RWPE2 (cell line): ENCODE results near the gene ARHGEF28.

ENCODE experiments used
- ATAC-seq: fragments of 200-7000 bp; cut with Tn5 transposase; 3 replicates; pipeline ENCODE4 v1.9.1; 2021; ENCODE audit warnings: low read depth
- DNase-seq: peaks from one replicate; pipeline ENCODE4 v3.0.0-alpha.2; 2020; ENCODE audit warnings: low spot score
- H3K27ac ChIP-seq: fragments of 450-650 bp; 2 replicates; pipeline ENCODE4 v1.5.1; 2017; ENCODE audit warnings: mild to moderate bottlenecking; ENCODE audit not compliant: poor library complexity, severe bottlenecking
- H3K27me3 ChIP-seq: fragments of 250-450 bp; sonication (Bioruptor Pico); 2 replicates; pipeline ENCODE4 v1.5.1; 2021; ENCODE audit warnings: mild to moderate bottlenecking, moderate library complexity; ENCODE audit not compliant: insufficient read depth, poor library complexity, severe bottlenecking
- H3K36me3 ChIP-seq: fragments of 250-450 bp; sonication (Bioruptor Pico); 2 replicates; pipeline ENCODE4 v1.5.1; 2020; ENCODE audit warnings: low read depth, mild to moderate bottlenecking, moderate library complexity
- H3K4me1 ChIP-seq: fragments of 250-450 bp; sonication (Bioruptor Pico); 2 replicates; pipeline ENCODE4 v1.5.1; 2021; ENCODE audit warnings: mild to moderate bottlenecking, moderate library complexity; ENCODE audit not compliant: insufficient read depth, poor library complexity, severe bottlenecking
- H3K4me3 ChIP-seq: fragments of 250-450 bp; sonication (Bioruptor Pico); 2 replicates; pipeline ENCODE4 v1.5.1; 2021; ENCODE audit warnings: mild to moderate bottlenecking, moderate library complexity; ENCODE audit not compliant: severe bottlenecking
- H3K9me3 ChIP-seq: fragments of 250-450 bp; sonication (Bioruptor Pico); 2 replicates; pipeline ENCODE4 v1.5.1; 2021; ENCODE audit warnings: mild to moderate bottlenecking, moderate library complexity; ENCODE audit not compliant: severe bottlenecking
- CTCF ChIP-seq: fragments of 450-650 bp; IDR thresholded peaks from one replicate; pipeline ENCODE4 v1.5.1; 2017; ENCODE audit warnings: mild to moderate bottlenecking, moderate library complexity; ENCODE audit not compliant: poor library complexity, severe bottlenecking

The ARHGEF28 gene

GRCh38 chr5:73796164-73797131, 170.5 kb downstream of the ARHGEF28 start:
- H3K27ac ChIP-seq, result peak overlapping the region; percentile 87
- ATAC-seq, result peak; percentile 86
- H3K27me3 ChIP-seq, result no peaks in the 10 kb centered on the region
- no peak for TF ChIP-seq CTCF
- H3K9me3 ChIP-seq, result no peaks in the 10 kb centered on the region
- H3K4me1 ChIP-seq, result peaks cover 21% of the 10 kb centered on the region
- no peak overlapping the region for H3K4me3 ChIP-seq
- H3K36me3 ChIP-seq, result peaks cover 69% of the 10 kb centered on the region
- DNase-seq, result no peak

- Histone ChIP-seq H3K9me3 (no peaks in the 10 kb centered on the region), H3K27ac (peak overlapping the region; percentile 87), H3K4me3 (no peak overlapping the region), H3K36me3 (peaks cover 73% of the 10 kb centered on the region), H3K4me1 (peaks cover 21% of the 10 kb centered on the region), H3K27me3 (no peaks in the 10 kb centered on the region)
- DNase-seq (no peak), ATAC-seq (no peak)
- TF ChIP-seq CTCF, result no peak
Measured at GRCh38 chr5:73797132-73797510, 171.1 kb downstream of the ARHGEF28 start.

GRCh38 chr5:73799401-73799972, 173.5 kb downstream of the ARHGEF28 start:
- DNase-seq, result no peak
- no peaks in the 10 kb centered on the region for H3K9me3 ChIP-seq
- no peak for ATAC-seq
- peaks cover 18% of the 10 kb centered on the region for H3K4me1 ChIP-seq
- H3K27ac ChIP-seq, result no peak overlapping the region
- H3K4me3 ChIP-seq, result no peak overlapping the region
- TF ChIP-seq CTCF, result no peak
- H3K27me3 ChIP-seq, result no peaks in the 10 kb centered on the region
- peaks cover 82% of the 10 kb centered on the region for H3K36me3 ChIP-seq

- Histone ChIP-seq H3K27me3 (no peaks in the 10 kb centered on the region), H3K4me3 (no peak overlapping the region), H3K27ac (no peak overlapping the region), H3K9me3 (no peaks in the 10 kb centered on the region), H3K4me1 (peaks cover 5% of the 10 kb centered on the region), H3K36me3 (peaks cover 60% of the 10 kb centered on the region)
- DNase-seq, result no peak
- TF ChIP-seq CTCF, result no peak
- no peak for ATAC-seq
Measured at GRCh38 chr5:73801686-73802085, 175.7 kb downstream of the ARHGEF28 start.
